ENCODE data around the gene GRAMD2A.

GRCh38 chr15:72176743-72177142 is 20.8 kb downstream of the GRAMD2A start:
- TF ChIP-seq CTCF (conservative IDR thresholded peaks at IDR 0.05; ENCODE audit: low read depth in 2 of 2) (no peak), EZH2phosphoT487 (IDR thresholded peaks at IDR 0.05; ENCODE audit: unreplicated experiment) (no peak), POLR2AphosphoS5 (IDR thresholded peaks at IDR 0.05; ENCODE audit: low read depth) (no peak), ETS1 (IDR thresholded peaks at IDR 0.05) (no peak), EZH2 (IDR thresholded peaks at IDR 0.05; ENCODE audit: low read depth, unreplicated experiment) (no peak), REST (IDR thresholded peaks at IDR 0.05; ENCODE audit: unreplicated experiment) (no peak), CREB1 (CRISPR knock-in tag; IDR thresholded peaks at IDR 0.05; ENCODE audit: low read depth) (no peak), JUNB (IDR thresholded peaks at IDR 0.05; ENCODE audit: unreplicated experiment) (no peak), ZNF331 (CRISPR knock-in tag; IDR thresholded peaks at IDR 0.05; ENCODE audit: low read depth) (no peak), ZNF114 (CRISPR knock-in tag; IDR thresholded peaks at IDR 0.05) (no peak), STAT1 (IDR thresholded peaks at IDR 0.05; ENCODE audit: unreplicated experiment) (no peak), NANOG (IDR thresholded peaks at IDR 0.05; ENCODE audit: borderline replicate concordance) (no peak), ZNF462 (CRISPR knock-in tag; IDR thresholded peaks at IDR 0.05) (no peak)

Measured in GM23338 (cell line).